CD4-positive, alpha-beta T cell treated with Interferon alpha-2 for 1 hour (primary cell): ENCODE measurements around the gene GSTM5.
"Not testable (repeated sequence)": the region's sequence is repeated elsewhere in the genome, so short reads cannot be mapped to it uniquely, and the experiment has no call there.

Experiments used
- DNase-seq, 2 donors: peaks; one replicate each; pipeline ENCODE4 v3.0.0-alpha.2; 2020 to 2022

The GSTM5 gene

GRCh38 chr1:109697861-109698260 lies 14.2 kb upstream of the GSTM5 start:
- not testable (repeated sequence) for DNase-seq

- DNase-seq: not testable (repeated sequence)
Measured at GRCh38 chr1:109702940-109703339, 9.1 kb upstream of the GSTM5 start.

GRCh38 chr1:109704173-109704572 lies 7.9 kb upstream of the GSTM5 start:
- no peak for DNase-seq

GRCh38 chr1:109705411-109705810 lies 6.6 kb upstream of the GSTM5 start:
- DNase-seq: no peak

- DNase-seq: not testable (repeated sequence)
Measured at GRCh38 chr1:109708949-109709348, 3.1 kb upstream of the GSTM5 start.

GRCh38 chr1:109709822-109710221 lies 2.2 kb upstream of the GSTM5 start:
- DNase-seq: not testable (repeated sequence)

GRCh38 chr1:109712321-109712864 lies 342 bp downstream of the GSTM5 start:
- DNase-seq: no peak

- DNase-seq: no peak
Measured at GRCh38 chr1:109713636-109714035, 1.6 kb downstream of the GSTM5 start.

- DNase-seq: no peak
Measured at GRCh38 chr1:109714661-109715372, 2.8 kb downstream of the GSTM5 start.

GRCh38 chr1:109716121-109716520 lies 4.1 kb downstream of the GSTM5 start:
- no peak for DNase-seq

- no peak for DNase-seq
Measured at GRCh38 chr1:109716570-109717090, 4.6 kb downstream of the GSTM5 start.

- DNase-seq: no peak
Measured at GRCh38 chr1:109717729-109718128, 5.7 kb downstream of the GSTM5 start.

- no peak for DNase-seq
Measured at GRCh38 chr1:109718495-109718894, 6.4 kb downstream of the GSTM5 start.

GRCh38 chr1:109719337-109719837 lies 7.3 kb downstream of the GSTM5 start:
- DNase-seq: no peak

GRCh38 chr1:109721042-109721441 lies 9.0 kb downstream of the GSTM5 start:
- no peak for DNase-seq

- no peak for DNase-seq
Measured at GRCh38 chr1:109721971-109722370, 9.9 kb downstream of the GSTM5 start.

- DNase-seq: no peak
Measured at GRCh38 chr1:109722908-109723691, 11.0 kb downstream of the GSTM5 start.

- DNase-seq: no peak
Measured at GRCh38 chr1:109724933-109725332, 12.9 kb downstream of the GSTM5 start.

GRCh38 chr1:109725510-109725909 lies 13.5 kb downstream of the GSTM5 start:
- no peak for DNase-seq

- no peak for DNase-seq
Measured at GRCh38 chr1:109726007-109726406, 14.0 kb downstream of the GSTM5 start.

GRCh38 chr1:109726728-109727373 lies 14.8 kb downstream of the GSTM5 start:
- DNase-seq: no peak

- DNase-seq: no peak
Measured at GRCh38 chr1:109728870-109729269, 16.8 kb downstream of the GSTM5 start.

GRCh38 chr1:109730666-109731065 lies 18.6 kb downstream of the GSTM5 start:
- no peak for DNase-seq
